IMR-90 (cell line): Measurements from ENCODE around the gene PLIN5. TPM values are rescaled to one million over a fixed set of nuclear protein-coding genes. Genes with fewer than 3 reads are reported as not detected.

ENCODE experiments used
- ATAC-seq: fragments of 200-7000 bp; cut with Tn5 transposase; 2 replicates; pipeline ENCODE4 v1.9.1; 2020; ENCODE audit warnings: low read depth, mild to moderate bottlenecking, moderate library complexity
- BruUV-seq: library from RNA; stranded (reverse); fragments of 400-500 nt; replicated peaks from 2 replicates; lab custom pipeline; 2021; lab: Mats Ljungman, UMichigan
- CTCF ChIA-PET: fragments of 300-600 bp; formaldehyde crosslinking; extraction: SDS; loops from one replicate; lab custom pipeline; 2021; ENCODE audit warnings: antibody characterized with exemption; lab: Yijun Ruan, JAX
- POLR2A ChIA-PET: fragments of 300-600 bp; sonication (Branson Sonifier 250); formaldehyde crosslinking; loops from one replicate; lab custom pipeline; 2022; ENCODE audit warnings: antibody characterized with exemption; ENCODE audit not compliant: unreplicated experiment; lab: Charles Lee
- DNase-seq: peaks from one replicate; pipeline ENCODE4 v3.0.0; 2013
- H2AFZ ChIP-seq: replicated peaks from 2 replicates; pipeline ENCODE3; 2013; ENCODE audit warnings: low read length, mild to moderate bottlenecking; ENCODE audit not compliant: poor library complexity
- H2AK5ac ChIP-seq: 2 replicates; pipeline ENCODE4 v1.6.1; 2013; ENCODE audit warnings: low read depth, low read length, inconsistent platforms
- H2AK9ac ChIP-seq: replicated peaks from 2 replicates; pipeline ENCODE3; 2013; ENCODE audit warnings: mild to moderate bottlenecking, low read depth, low read length, moderate library complexity; ENCODE audit not compliant: poor library complexity
- H2BK120ac ChIP-seq: 2 replicates; pipeline ENCODE4 v1.6.1; 2013; ENCODE audit warnings: low read depth, low read length, inconsistent platforms
- H2BK15ac ChIP-seq: 3 replicates; pipeline ENCODE4 v1.6.1; 2013; ENCODE audit warnings: low read depth, low read length, inconsistent platforms
- H2BK20ac ChIP-seq: 2 replicates; pipeline ENCODE4 v1.6.1; 2013; ENCODE audit warnings: low read depth, mild to moderate bottlenecking, inconsistent platforms, low read length, moderate library complexity
- H2BK5ac ChIP-seq: 2 replicates; pipeline ENCODE4 v1.6.1; 2013; ENCODE audit warnings: mild to moderate bottlenecking, low read depth, low read length, inconsistent platforms; ENCODE audit not compliant: poor library complexity, severe bottlenecking
- H3K14ac ChIP-seq: replicated peaks from 2 replicates; pipeline ENCODE4 v1.6.1; 2013; ENCODE audit warnings: low read depth, low read length, inconsistent platforms
- H3K18ac ChIP-seq: 2 replicates; pipeline ENCODE4 v1.6.1; 2013; ENCODE audit warnings: low read depth, low read length, control low read depth
- H3K23ac ChIP-seq: 2 replicates; pipeline ENCODE4 v1.6.1; 2013; ENCODE audit warnings: low read depth, low read length, inconsistent platforms
- H3K27ac ChIP-seq: 2 replicates; pipeline ENCODE4 v1.5.1; 2013; ENCODE audit warnings: mild to moderate bottlenecking, control low read depth, low read length; ENCODE audit not compliant: insufficient read depth
- H3K27me3 ChIP-seq: 2 replicates; pipeline ENCODE4 v1.6.1; 2013; ENCODE audit warnings: low read length; ENCODE audit not compliant: control insufficient read depth, insufficient read depth
- H3K36me3 ChIP-seq: 2 replicates; pipeline ENCODE4 v1.6.1; 2013; ENCODE audit warnings: low read length, mixed read lengths; ENCODE audit not compliant: control insufficient read depth, insufficient read depth
- H3K4ac ChIP-seq: 2 replicates; pipeline ENCODE4 v1.6.1; 2013; ENCODE audit warnings: low read depth, low read length, inconsistent platforms
- H3K4me1 ChIP-seq: 2 replicates; pipeline ENCODE4 v1.6.1; 2013; ENCODE audit warnings: low read length, mixed read lengths; ENCODE audit not compliant: control insufficient read depth, insufficient read depth
- H3K4me2 ChIP-seq: 2 replicates; pipeline ENCODE4 v1.6.1; 2013; ENCODE audit warnings: low read depth, mild to moderate bottlenecking, control low read depth, low read length, moderate library complexity
- H3K4me3 ChIP-seq: 2 replicates; pipeline ENCODE4 v1.5.1; 2013; ENCODE audit warnings: low read depth, mild to moderate bottlenecking, control low read depth, low read length, moderate library complexity; ENCODE audit not compliant: insufficient read depth
- H3K56ac ChIP-seq: 2 replicates; pipeline ENCODE4 v1.6.1; 2013; ENCODE audit warnings: low read length, inconsistent platforms; ENCODE audit not compliant: insufficient read depth; ENCODE audit errors: extremely low read depth
- H3K79me1 ChIP-seq, 2 experiments: 2 replicates each; pipeline ENCODE4 v1.6.1; 2013; ENCODE audit warnings: low read length in 2 of 2, inconsistent platforms in 1 of 2, low read depth in 1 of 2
- H3K9ac ChIP-seq: 2 replicates; pipeline ENCODE4 v1.6.1; 2013; ENCODE audit warnings: low read depth, low read length, control low read depth
- H3K9me1 ChIP-seq: 2 replicates; pipeline ENCODE4 v1.6.1; 2013; ENCODE audit warnings: low read length, inconsistent platforms; ENCODE audit not compliant: insufficient read depth
- H3K9me3 ChIP-seq: 2 replicates; pipeline ENCODE4 v1.6.1; 2013; ENCODE audit warnings: low read length; ENCODE audit not compliant: control insufficient read depth, insufficient read depth
- H4K20me1 ChIP-seq: 2 replicates; pipeline ENCODE4 v1.6.1; 2013; ENCODE audit warnings: low read length, inconsistent platforms; ENCODE audit not compliant: insufficient read depth
- H4K5ac ChIP-seq: 2 replicates; pipeline ENCODE4 v1.6.1; 2013; ENCODE audit warnings: mild to moderate bottlenecking, low read depth, low read length, control low read depth
- H4K8ac ChIP-seq, 2 experiments: 2 replicates each; pipeline ENCODE4 v1.6.1; 2013; ENCODE audit warnings: low read depth in 2 of 2, low read length in 2 of 2, control low read depth in 1 of 2, inconsistent platforms in 1 of 2
- H4K91ac ChIP-seq: 2 replicates; pipeline ENCODE4 v1.6.1; 2013; ENCODE audit warnings: low read depth, low read length, inconsistent platforms; ENCODE audit not compliant: insufficient read depth
- BHLHE40 ChIP-seq: fragments of 150-350 bp; IDR thresholded peaks from 2 replicates; pipeline ENCODE4 v1.6.1; 2016; ENCODE audit warnings: mild to moderate bottlenecking, low read depth, low read length
- CEBPB ChIP-seq: IDR thresholded peaks from 2 replicates; pipeline ENCODE4 v1.6.1; 2012; ENCODE audit warnings: low read depth, low read length, improper control_type of control experiment
- CHD1 ChIP-seq: IDR thresholded peaks from 2 replicates; pipeline ENCODE4 v1.6.1; 2012; ENCODE audit warnings: low read depth, low read length, improper control_type of control experiment
- ELK1 ChIP-seq: fragments of 150-350 bp; IDR thresholded peaks from 2 replicates; pipeline ENCODE4 v1.6.1; 2016; ENCODE audit warnings: low read depth, mild to moderate bottlenecking, low read length, moderate library complexity, borderline replicate concordance
- FOS ChIP-seq: fragments of 150-350 bp; IDR thresholded peaks from 2 replicates; pipeline ENCODE4 v1.6.1; 2016; ENCODE audit warnings: low read depth, low read length
- MAFK ChIP-seq: IDR thresholded peaks from 2 replicates; pipeline ENCODE4 v1.6.1; 2012; ENCODE audit warnings: low read depth, low read length, improper control_type of control experiment
- MAZ ChIP-seq: IDR thresholded peaks from 2 replicates; pipeline ENCODE4 v1.6.1; 2012; ENCODE audit warnings: low read depth, mild to moderate bottlenecking, low read length, improper control_type of control experiment, moderate library complexity, borderline replicate concordance
- MXI1 ChIP-seq: IDR thresholded peaks from 2 replicates; pipeline ENCODE4 v1.6.1; 2012; ENCODE audit warnings: low read depth, mild to moderate bottlenecking, low read length, moderate library complexity, borderline replicate concordance
- NFE2L2 ChIP-seq: fragments of 150-350 bp; IDR thresholded peaks from 2 replicates; pipeline ENCODE4 v1.6.1; 2016; ENCODE audit warnings: low read depth, mild to moderate bottlenecking, low read length
- POLR2A ChIP-seq: IDR thresholded peaks from 2 replicates; pipeline ENCODE4 v1.6.1; 2012; ENCODE audit warnings: mild to moderate bottlenecking, low read depth, low read length
- RAD21 ChIP-seq: IDR thresholded peaks from 2 replicates; pipeline ENCODE4 v1.6.1; 2012; ENCODE audit warnings: low read length, improper control_type of control experiment
- RCOR1 ChIP-seq: IDR thresholded peaks from 2 replicates; pipeline ENCODE4 v1.6.1; 2012; ENCODE audit warnings: mild to moderate bottlenecking, low read length, improper control_type of control experiment; ENCODE audit not compliant: insufficient replicate concordance
- RFX5 ChIP-seq: IDR thresholded peaks from 2 replicates; pipeline ENCODE4 v1.8.0; 2012; ENCODE audit warnings: low read depth, mild to moderate bottlenecking, low read length, moderate library complexity
- SMC3 ChIP-seq: fragments of 150-350 bp; IDR thresholded peaks from 2 replicates; pipeline ENCODE4 v1.6.1; 2016; ENCODE audit warnings: low read depth, mild to moderate bottlenecking, antibody characterized with exemption, low read length, moderate library complexity
- WGBS, 2 experiments: methylation state at CpG; one replicate each; pipeline versions ENCODE4 v1.1.5 to v1.1.7; 2013; ENCODE audit warnings: missing lambda C conversion rate in 2 of 2; ENCODE audit not compliant: insufficient read length in 1 of 2; ENCODE audit errors: extremely low coverage in 2 of 2; 5-methylcytosine and 5-hydroxymethylcytosine counted together
- dilution Hi-C: fragments of 300-500 bp; cut with HindIII; formaldehyde crosslinking; loops from one replicate; pipeline ENCODE4 v1.14.3; 2018; ENCODE audit warnings: low sequenced_read_pairs; ENCODE audit not compliant: unreplicated experiment
- in situ Hi-C: fragments of 300-500 bp; cut with MboI; formaldehyde crosslinking; loops from 3 replicates; pipeline ENCODE4 v1.14.3; 2019; ENCODE audit warnings: low sequenced_read_pairs, inconsistent platforms, mixed read lengths
- intact Hi-C: fragments of 100-400 bp; cut with micrococcal nuclease; formaldehyde crosslinking; loops from 2 replicates; pipeline ENCODE4 v1.10.0; 2022
- polyA plus RNA-seq, 3 experiments: library from polyadenylated mRNA; depleted of rRNA; stranded (reverse); fragments of >200 nt; gene quantifications; 2 replicates each; pipeline ENCODE4 v1.2.3, GENCODE V29; 2012; ENCODE audit warnings: low replicate concordance in 1 of 3
- total RNA-seq: library from RNA; depleted of rRNA; stranded (reverse); fragments of >200 nt; gene quantifications from 2 replicates; pipeline ENCODE4 v1.2.3, GENCODE V29; 2012
- TF ChIP-seq, protein P1 (sequence below): fragments of 150-350 bp; IDR thresholded peaks from 2 replicates; pipeline ENCODE4 v1.6.1; 2017; ENCODE audit warnings: mild to moderate bottlenecking, antibody characterized with exemption, low read length, low read depth
- TF ChIP-seq, protein P2 (sequence below): conservative IDR thresholded peaks from 2 replicates; pipeline ENCODE4 v1.5.1; 2012; ENCODE audit warnings: mild to moderate bottlenecking, low read depth, low read length, improper control_type of control experiment

Gene PLIN5
- total and polyA plus RNA-seq, 2 of the 4 experiments (the other 2 are of a cell fraction) = not detected

- Histone ChIP-seq H4K5ac (no peak overlapping the region), H2AFZ (no peak overlapping the region), H3K9me1 (no peaks in the 10 kb centered on the region), H2BK5ac (no peak overlapping the region), H3K9ac (no peak overlapping the region), H2BK120ac (no peak overlapping the region), H2AK9ac (no peak overlapping the region), H4K91ac (no peak overlapping the region), H3K9me3 (no peaks in the 10 kb centered on the region), H3K56ac (no peak overlapping the region), H3K4ac (no peak overlapping the region), H3K27me3 (no peaks in the 10 kb centered on the region; the same call in 1 of the 2 replicates), H4K8ac (no peak overlapping the region), H2BK15ac (no peak overlapping the region), H3K4me2 (no peak overlapping the region), H3K27ac (no peak overlapping the region), H3K14ac (no peak overlapping the region), H2BK20ac (no peak overlapping the region), H3K4me3 (no peak overlapping the region), H3K18ac (no peak overlapping the region), H3K4me1 (no peaks in the 10 kb centered on the region), H4K20me1 (no peaks in the 10 kb centered on the region), H2AK5ac (no peak overlapping the region), H3K79me1 (no peaks in the 10 kb centered on the region), H3K36me3 (no peaks in the 10 kb centered on the region), H3K23ac (no peak overlapping the region)
- in situ Hi-C loops = no loop called here
- no peak for ATAC-seq
- TF ChIP-seq FOS = no peak
- TF ChIP-seq SMC3 = no peak
- TF ChIP-seq, protein P1, sequence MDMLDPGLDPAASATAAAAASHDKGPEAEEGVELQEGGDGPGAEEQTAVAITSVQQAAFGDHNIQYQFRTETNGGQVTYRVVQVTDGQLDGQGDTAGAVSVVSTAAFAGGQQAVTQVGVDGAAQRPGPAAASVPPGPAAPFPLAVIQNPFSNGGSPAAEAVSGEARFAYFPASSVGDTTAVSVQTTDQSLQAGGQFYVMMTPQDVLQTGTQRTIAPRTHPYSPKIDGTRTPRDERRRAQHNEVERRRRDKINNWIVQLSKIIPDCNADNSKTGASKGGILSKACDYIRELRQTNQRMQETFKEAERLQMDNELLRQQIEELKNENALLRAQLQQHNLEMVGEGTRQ = no peak
- no peak for TF ChIP-seq ELK1
- no peak for TF ChIP-seq MAFK
- TF ChIP-seq RAD21 = no peak
- no peak for TF ChIP-seq POLR2A
- TF ChIP-seq, protein P2, sequence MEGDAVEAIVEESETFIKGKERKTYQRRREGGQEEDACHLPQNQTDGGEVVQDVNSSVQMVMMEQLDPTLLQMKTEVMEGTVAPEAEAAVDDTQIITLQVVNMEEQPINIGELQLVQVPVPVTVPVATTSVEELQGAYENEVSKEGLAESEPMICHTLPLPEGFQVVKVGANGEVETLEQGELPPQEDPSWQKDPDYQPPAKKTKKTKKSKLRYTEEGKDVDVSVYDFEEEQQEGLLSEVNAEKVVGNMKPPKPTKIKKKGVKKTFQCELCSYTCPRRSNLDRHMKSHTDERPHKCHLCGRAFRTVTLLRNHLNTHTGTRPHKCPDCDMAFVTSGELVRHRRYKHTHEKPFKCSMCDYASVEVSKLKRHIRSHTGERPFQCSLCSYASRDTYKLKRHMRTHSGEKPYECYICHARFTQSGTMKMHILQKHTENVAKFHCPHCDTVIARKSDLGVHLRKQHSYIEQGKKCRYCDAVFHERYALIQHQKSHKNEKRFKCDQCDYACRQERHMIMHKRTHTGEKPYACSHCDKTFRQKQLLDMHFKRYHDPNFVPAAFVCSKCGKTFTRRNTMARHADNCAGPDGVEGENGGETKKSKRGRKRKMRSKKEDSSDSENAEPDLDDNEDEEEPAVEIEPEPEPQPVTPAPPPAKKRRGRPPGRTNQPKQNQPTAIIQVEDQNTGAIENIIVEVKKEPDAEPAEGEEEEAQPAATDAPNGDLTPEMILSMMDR = no peak
- TF ChIP-seq BHLHE40 = no peak
- no peak for TF ChIP-seq RCOR1
- TF ChIP-seq MXI1 = no peak
- TF ChIP-seq NFE2L2 = no peak
- TF ChIP-seq RFX5 = no peak
- TF ChIP-seq CHD1 = no peak
- TF ChIP-seq MAZ = no peak
- no peak for TF ChIP-seq CEBPB
- WGBS, 2 experiments = 67% methylated on average over 6 of the region's 7 CpGs; no CpG with 5 or more reads in 1 of the 2 experiments
- dilution Hi-C loops = no loop called here
- no peak for DNase-seq
- ChIA-PET POLR2A (no interaction called here), CTCF (no interaction called here)
- BruUV-seq = no TSS peak
- intact Hi-C loops = no loop called here
These were observed 19.7 kb upstream of the PLIN5 start for GRCh38 chr19:4554717-4555116.
